GM21576 (cell line): ENCODE data around the gene MADD.
"Not testable (repeated sequence)": the region's sequence is repeated elsewhere in the genome, so short reads cannot be mapped to it uniquely, and the experiment has no call there.

Source experiments
- ATAC-seq: cut with Tn5 transposase; IDR thresholded peaks from one replicate; pipeline ENCODE4 v1.9.1; 2021; ENCODE audit warnings: mild to moderate bottlenecking, moderate library complexity; ENCODE audit not compliant: unreplicated experiment

The MADD gene

GRCh38 chr11:47272706-47273105 is 2.8 kb downstream of the MADD start:
- no peak for ATAC-seq

DNA sequence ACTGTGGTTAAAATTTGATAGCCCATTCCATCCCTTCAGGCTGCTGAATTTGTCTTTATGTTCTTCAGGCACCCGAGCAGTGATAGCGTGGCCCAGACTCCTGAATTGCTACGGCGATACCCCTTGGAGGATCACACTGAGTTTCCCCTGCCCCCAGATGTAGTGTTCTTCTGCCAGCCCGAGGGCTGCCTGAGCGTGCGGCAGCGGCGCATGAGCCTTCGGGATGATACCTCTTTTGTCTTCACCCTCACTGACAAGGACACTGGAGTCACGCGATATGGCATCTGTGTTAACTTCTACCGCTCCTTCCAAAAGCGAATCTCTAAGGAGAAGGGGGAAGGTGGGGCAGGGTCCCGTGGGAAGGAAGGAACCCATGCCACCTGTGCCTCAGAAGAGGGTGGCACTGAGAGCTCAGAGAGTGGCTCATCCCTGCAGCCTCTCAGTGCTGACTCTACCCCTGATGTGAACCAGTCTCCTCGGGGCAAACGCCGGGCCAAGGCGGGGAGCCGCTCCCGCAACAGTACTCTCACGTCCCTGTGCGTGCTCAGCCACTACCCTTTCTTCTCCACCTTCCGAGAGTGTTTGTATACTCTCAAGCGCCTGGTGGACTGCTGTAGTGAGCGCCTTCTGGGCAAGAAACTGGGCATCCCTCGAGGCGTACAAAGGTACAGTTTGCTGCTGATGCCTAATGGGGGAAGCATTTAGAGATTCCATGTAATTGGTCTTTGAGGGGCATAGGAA is 4.7 kb downstream of the MADD start:
- no peak for ATAC-seq

- ATAC-seq = no peak
Measured at GRCh38 chr11:47276923-47277322, 7.0 kb downstream of the MADD start.

DNA sequence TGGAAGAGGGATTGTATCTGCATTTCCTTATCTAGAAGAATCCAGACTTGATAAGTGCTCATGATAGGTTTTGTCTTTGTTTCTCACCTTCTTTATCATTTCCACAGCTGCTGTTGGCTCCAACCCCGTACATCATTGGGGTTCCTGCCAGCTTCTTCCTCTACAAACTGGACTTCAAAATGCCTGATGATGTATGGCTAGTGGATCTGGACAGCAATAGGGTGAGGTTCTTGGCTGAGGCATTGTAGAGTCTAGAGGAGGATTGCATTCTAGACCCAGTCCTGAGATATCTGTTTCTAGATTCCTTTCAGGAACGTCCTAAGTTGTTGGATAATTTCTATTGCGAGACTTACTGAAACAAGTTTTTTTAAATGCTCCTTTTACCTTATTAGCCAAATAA is 8.1 kb downstream of the MADD start:
- ATAC-seq = no peak

DNA sequence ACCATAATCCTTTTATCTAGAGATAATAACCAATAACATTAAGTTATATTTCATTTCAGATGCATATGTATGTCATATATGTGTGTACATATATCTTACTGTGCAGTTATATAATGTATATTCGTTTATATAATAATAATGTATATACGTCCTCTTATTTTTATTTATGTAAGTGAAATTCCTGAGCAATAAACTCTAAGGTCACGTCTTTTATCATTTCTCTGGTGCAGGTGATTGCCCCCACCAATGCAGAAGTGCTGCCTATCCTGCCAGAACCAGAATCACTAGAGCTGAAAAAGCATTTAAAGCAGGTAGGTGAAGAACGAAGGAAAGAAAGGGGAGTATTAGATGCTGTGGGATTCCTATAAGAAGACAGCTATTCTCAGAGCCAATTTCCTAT is 8.8 kb downstream of the MADD start:
- ATAC-seq = no peak

GRCh38 chr11:47280099-47280498 is 10.2 kb downstream of the MADD start:
- ATAC-seq = no peak

DNA sequence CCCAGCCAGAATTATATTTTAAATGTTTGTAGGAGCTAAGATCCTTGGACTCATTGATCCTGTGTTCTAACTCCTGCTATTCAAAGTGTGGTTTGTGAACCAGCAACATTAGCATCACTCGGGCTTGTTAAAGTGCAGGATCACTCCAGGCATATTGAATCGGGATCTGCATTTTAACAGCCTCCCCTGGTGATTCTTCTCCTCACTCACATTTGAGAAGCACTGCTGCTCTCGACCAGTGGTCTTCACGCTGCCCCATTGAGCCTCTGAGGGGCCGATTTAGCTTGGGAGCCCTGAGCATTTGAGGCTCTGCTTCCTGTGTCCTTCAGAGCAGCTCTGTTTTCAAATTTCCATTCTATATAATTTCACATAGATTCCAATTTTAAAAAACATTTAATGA is 10.9 kb downstream of the MADD start:
- ATAC-seq = no peak

- ATAC-seq = no peak
Measured at GRCh38 chr11:47282462-47282861, 12.5 kb downstream of the MADD start.

DNA sequence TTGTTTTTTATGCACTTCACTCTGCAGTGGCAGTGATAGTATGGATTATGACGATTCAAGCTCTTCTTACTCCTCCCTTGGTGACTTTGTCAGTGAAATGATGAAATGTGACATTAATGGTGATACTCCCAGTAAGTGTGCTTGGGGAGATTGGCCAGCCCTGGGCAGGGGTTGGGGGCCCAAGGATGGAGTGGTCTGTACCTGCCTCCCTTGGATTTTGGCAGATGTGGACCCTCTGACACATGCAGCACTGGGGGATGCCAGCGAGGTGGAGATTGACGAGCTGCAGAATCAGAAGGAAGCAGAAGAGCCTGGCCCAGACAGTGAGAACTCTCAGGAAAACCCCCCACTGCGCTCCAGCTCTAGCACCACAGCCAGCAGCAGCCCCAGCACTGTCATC is 14.2 kb downstream of the MADD start:
- ATAC-seq = no peak

DNA sequence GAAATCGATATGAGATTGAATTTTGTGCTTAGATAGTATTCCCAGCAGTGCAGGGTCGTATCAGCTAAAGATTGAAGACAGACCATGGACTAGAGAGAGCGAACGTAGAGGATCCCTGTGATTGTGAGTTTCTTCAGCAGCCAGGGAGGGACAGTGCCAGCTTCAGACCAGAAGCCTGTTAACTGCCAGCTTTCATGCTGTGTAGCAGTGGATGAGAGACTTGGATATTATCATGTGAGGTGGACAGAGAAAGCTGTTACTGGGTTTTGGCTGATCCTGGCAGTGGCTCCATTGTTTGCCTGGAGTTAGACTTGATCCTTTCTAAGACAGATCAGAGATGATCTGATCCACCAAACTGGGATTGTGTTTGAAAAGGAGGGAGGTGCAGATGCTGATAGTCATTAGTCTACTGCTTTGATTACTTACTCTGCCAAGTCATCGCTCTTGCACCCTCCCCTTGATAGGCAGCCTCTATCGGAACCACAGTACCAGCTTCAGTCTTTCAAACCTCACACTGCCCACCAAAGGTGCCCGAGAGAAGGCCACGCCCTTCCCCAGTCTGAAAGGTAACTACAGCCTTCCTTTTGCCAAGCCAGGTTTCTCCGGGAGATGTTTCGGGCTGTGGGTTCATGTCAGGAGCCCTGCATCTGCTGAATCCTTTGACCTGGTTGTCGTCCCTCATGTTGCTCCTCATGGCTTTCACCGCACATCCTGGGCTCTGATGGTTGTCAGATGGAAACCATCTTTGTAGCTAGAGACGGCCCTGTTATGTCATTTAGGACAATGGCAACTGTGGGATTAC is 16.2 kb downstream of the MADD start:
- no peak for ATAC-seq

DNA sequence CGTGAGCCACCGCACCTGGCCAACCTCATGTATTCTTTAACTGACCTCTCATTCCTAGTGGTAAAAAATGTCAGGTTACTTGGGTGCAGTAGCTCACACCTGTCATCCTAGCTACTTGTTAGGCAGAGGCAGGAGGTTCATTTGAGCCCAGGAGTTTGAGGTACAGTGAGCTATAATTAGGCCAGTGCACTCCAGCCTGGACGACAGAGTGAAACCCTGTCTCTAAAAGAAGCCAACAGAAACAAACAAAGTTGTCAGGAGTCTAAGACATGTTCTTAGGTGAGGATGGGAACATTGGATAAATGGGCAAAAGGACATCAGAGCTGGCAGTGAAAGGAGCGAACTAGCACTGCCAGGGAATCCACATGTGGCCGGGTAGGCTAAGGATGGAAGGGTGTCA is 18.1 kb downstream of the MADD start:
- no peak for ATAC-seq

GRCh38 chr11:47289856-47290255 is 19.9 kb downstream of the MADD start:
- ATAC-seq = no peak

- no peak for ATAC-seq
Measured at GRCh38 chr11:47295385-47295784, 25.5 kb downstream of the MADD start.

DNA sequence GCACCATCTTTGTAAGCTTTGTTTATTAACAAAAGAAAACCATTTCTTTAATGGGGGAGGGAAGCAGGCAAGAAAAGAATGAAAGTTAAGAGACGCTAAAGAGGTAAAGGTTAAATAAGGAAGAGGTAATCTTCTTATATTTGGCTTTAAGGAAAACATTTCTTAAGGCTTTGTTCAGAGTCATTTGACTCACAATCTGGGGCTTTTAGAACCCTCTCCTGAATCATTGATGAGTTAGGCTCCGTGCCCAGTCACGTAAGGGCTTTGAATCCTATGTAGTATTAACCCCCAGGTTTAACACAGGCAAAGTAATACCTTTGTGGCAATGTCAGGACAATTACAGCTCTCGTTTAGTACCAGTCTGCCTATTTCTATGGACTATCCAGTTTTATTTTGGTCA is 26.1 kb downstream of the MADD start:
- ATAC-seq = no peak

- no peak for ATAC-seq
Measured at GRCh38 chr11:47299078-47299477, 29.1 kb downstream of the MADD start.

DNA sequence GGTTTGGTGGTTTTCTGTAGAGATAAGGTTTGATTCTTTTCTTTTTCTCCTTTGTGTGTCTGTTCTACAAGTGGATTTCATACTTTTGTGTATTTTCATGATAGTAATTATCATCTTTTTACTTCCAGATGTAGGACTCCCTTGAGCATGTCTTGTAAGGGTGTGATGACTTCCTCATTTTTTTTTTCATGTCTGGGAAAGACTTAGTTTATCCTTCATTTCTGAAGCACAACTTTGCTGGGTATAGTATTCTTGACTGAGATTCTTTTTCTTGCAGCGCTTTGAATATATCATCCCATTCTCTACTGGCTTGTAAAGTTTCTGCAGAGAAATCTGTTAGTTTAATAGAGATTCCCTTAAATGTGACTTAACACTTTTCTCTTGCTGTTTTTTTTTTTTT is 32.9 kb downstream of the MADD start:
- no peak for ATAC-seq

DNA sequence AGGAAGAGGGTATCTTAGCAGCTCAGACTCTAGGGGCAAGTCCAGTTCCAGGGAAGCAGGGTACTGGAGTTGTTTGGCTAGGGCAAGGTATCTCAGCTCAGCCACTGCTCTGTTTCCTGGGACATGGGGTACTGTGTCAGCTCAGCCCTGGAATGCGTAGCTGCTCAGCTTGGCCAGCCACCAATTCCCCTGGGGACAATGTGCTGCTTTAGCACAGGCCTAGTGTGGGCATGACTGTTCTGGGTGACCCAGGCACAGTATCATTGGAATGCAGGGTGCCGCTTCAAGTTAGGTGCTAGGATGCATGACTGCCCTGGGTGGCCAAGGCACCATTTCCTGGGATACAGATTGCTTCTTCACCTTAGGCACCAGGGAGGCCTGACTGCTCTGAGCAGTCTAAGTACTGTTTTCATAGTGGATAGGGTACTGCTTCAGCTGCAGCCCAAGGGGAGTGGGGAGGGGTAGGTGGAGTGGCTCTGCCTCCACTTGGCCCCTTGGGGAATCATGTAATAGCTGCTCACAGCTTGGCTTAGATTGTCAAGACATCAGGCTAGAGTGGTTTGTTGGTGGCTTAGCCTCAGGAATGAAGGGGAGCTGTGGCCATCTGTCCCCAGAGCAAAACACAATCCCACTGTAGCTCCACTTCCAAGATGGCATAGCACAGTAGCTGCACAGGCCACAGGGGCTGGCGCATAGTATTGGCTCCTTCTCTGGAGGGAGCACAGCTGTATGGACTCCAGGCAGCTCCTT is 36.0 kb downstream of the MADD start:
- no peak for ATAC-seq

DNA sequence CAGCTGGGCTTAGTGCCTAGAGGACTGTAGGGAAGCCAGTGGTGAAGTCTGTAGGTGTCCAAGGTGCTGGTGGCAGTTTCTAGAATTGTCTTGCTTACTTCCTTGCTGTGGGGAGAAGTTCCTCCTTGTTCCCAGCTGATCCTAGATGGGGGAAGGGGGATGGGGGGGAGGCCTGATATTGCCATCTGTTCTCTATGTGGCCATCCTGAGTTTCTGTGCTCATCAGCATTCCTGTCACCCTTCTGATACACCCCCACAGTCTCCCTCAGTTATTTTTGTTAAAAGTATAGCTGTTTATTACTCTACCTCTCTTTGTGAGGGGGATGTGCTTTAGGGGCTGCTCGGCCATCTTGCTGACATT is 36.5 kb downstream of the MADD start:
- ATAC-seq = no peak

- ATAC-seq = no peak
Measured at GRCh38 chr11:47308050-47308823, 38.3 kb downstream of the MADD start.

DNA sequence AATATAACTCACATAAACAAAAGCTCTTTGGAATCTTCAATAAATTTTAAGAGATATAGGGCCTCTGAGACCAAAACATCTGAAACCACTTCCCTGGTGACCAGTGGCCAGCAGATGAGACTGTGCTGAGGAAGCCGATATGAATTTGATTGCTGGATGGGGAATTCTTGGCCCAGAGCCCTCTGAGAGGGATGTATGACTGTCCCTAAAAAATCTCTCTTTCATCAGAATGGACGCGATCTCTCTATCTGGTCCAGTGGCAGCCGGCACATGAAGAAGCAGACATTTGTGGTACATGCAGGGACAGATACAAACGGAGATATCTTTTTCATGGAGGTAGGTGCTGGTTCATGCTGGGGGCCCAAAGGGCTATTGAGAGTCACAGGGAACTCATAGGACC is 45.1 kb downstream of the MADD start:
- no peak for ATAC-seq

DNA sequence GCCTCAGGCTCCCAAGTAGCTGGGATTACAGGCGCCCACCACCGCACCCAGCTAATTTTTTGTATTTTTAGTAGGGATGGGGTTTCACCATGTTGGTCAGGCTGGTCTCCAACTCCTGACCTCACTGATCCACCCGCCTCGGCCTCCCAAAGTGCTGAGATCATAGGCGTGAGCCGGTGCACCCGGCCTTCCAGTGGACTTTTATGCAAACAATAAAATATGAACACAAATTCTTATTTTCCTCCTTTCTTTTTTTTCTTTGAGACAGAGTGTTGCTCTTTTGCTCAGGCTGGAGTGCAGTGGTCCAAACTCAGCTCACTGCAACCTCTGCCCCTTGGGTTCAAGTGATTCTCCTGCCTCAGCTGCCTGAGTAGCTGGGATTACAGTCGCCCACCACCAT is 46.6 kb downstream of the MADD start:
- not testable (repeated sequence) for ATAC-seq
